ENCODE results near the gene DAND5.
"Not testable (repeated sequence)": the region's sequence is repeated elsewhere in the genome, so short reads cannot be mapped to it uniquely, and the experiment has no call there.

DAND5 gene

GRCh38 chr19:12946092-12946721 lies 23.2 kb upstream of the DAND5 start:
- DNase-seq = peak; percentile 73

DNA sequence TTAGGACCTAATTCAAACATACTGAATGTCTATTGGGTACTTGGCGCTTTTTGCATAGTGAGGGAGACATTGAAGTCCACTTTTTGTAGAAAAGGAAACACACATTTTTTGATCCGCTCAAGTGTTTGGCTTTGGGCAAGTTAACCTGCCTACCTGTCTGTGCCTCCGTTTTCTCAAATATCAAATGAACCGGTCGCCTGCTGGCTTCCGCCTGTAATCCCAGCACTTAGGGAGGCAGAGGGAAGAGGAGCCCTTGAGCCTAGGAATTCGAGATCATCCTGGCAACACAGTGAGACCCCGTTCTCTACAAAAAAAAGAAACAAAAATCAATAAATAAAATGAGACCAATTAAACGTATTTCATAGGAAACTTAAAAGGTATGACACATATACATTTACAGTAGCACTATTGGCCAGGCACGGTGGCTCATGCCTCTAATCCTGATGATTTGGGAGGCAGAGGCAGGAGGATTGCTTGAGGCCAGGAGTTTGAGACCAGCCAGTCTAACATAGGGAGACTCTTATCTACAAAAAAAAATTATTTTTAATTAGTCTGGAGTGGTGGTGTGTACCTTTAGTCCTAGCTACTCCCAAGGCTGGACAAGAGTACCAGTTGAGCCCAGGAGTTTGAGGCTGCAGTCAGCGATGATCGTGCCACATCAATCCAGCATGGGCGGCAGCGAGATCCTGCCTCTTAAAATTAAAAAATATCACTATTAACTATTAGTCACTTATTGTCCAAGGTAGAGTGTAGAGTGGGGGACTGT lies 22.5 kb upstream of the DAND5 start:
- no peak for DNase-seq

DNA sequence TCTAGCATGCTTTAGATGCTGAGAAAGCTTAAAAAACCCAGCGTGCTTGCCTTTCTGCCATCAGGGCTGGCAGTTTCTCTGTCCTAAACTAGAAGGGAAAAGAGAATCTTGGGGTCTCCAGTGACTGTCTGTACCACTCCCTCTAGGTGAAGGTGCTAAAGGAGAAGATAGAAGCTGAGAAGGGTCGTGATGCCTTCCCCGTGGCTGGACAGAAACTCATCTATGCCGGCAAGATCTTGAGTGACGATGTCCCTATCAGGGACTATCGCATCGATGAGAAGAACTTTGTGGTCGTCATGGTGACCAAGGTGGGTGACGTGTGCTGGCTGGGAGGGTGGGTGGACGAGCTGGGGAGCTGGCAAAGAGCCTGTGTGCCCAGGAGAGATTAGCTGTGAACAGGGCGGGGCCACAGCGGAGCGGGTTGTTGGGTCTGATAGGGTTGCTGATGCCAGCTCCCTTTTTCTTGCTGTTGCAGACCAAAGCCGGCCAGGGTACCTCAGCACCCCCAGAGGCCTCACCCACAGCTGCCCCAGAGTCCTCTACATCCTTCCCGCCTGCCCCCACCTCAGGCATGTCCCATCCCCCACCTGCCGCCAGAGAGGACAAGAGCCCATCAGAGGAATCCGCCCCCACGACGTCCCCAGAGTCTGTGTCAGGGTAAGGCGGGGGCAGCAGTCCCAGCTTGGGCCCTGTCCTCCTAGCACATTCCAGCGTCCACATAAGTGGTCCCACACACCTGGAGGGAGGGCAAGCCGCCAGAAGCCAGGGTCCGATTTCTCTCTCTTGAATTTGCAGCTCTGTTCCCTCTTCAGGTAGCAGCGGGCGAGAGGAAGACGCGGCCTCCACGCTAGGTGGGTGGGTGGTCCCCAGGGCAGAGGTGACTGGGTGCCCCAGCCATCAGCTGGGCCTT lies 21.4 kb upstream of the DAND5 start:
- no peak for DNase-seq

DNA sequence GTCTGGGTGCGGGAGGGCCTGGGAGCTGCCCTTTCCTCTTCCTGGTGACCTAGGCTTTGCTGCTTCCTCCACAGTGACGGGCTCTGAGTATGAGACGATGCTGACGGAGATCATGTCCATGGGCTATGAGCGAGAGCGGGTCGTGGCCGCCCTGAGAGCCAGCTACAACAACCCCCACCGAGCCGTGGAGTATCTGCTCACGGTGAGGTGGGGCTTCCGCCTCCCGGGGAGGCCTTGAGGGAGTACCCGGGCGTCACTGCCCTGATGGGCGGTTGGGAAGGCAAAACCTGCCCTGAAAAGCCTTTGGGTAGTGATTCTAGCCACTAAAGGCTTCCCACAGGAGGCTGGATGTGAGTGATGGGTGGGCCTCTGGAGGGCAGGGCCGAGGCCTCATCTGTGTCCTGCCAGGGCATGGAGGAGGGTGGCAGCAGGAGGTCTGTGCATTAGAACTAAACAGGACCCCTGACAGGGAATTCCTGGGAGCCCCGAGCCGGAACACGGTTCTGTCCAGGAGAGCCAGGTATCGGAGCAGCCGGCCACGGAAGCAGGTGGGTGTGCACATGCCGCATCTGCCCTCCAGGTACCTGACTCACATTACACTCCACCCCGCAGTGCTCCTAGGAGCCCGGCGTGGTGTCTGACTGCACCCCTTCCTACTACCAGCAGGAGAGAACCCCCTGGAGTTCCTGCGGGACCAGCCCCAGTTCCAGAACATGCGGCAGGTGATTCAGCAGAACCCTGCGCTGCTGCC lies 20.6 kb upstream of the DAND5 start:
- no peak for DNase-seq

DNA sequence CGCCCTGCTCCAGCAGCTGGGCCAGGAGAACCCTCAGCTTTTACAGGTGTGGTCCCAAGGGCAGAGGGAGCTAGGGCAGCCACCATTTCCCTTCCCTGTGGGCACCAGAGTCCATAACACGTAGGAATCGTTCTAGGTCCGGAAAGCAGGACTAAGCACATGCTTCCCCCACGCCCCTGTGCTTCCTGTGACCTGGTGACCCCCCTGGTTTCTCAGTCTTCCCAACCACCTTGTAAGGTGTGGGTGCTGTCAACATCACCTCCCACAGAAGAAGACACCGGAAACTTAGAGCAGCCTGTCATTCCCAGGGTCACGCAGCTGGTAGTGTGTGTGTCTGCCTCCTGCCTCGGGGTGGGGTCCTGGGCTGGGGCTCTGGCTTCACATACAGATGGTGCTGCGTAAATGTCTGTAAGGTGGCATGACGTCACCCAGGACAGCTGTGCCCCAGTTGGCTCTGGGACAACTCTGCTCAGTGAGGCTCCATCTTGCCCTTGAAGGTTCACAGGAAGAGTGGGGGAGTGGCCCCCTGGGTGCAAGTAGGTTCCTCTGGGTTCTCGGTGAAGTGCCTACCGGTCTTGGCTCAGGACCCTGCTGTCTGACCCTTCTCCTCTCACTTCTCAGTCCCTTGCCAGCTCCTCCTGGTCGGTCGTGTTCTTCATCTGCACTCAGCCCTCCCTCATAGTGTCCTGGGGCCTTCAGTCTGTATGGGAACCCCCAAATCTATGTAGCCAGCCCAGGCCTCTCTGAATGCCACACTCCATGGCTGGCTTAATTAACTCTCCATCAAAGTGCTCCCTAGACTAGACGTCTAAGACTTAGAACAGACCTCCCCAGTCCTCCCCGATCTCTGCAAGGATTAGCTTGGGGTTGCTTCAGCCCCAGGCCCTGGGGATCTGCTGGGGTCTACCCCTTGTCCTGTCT lies 19.8 kb upstream of the DAND5 start:
- no peak for DNase-seq

GRCh38 chr19:12952050-12952449 lies 17.3 kb upstream of the DAND5 start:
- not testable (repeated sequence) for DNase-seq

- no peak for DNase-seq
Observed at GRCh38 chr19:12952488-12953137, 16.8 kb upstream of the DAND5 start.

GRCh38 chr19:12953138-12953798 lies 16.1 kb upstream of the DAND5 start:
- DNase-seq = no peak

- DNase-seq = no peak
Observed at GRCh38 chr19:12953799-12954611, 15.4 kb upstream of the DAND5 start.

DNA sequence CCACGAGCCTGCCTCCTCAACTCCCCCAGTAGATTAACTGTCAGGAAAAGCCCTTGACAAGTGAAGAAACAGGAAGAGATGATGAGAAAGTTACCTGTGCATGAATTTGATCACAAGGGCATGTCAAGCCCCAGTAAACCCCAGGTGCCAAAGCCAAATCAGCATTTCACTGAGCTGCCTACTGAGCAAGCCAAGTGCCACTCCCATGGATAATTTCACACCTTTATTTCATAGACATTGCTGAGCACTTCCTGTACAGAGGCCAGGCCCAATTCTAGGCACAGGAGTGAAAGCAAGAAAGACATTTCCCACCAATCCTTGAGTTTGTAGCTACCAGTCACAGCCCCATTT lies 14.8 kb upstream of the DAND5 start:
- DNase-seq = no peak

DNA sequence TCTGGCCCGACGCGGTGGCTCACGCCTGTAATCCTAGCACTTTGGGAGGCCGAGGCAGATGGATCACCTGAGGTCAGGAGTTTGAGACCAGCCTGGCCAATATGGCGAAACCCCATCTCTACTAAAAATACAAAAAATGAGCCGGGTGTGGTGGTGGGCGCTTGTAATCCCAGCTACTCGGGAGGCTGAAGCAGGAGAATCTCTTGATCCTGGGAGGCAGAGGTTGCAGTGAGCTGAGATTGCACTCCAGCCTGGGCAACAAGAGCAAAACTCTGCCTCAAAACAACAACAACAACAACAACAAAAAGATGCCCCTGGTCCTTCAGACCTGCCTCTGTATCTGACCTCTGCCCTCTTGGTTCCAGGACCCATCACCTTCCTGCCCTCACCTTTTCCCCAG lies 13.8 kb upstream of the DAND5 start:
- DNase-seq = not testable (repeated sequence)

- no peak for DNase-seq
Observed at GRCh38 chr19:12955996-12956395, 13.4 kb upstream of the DAND5 start.

DNA sequence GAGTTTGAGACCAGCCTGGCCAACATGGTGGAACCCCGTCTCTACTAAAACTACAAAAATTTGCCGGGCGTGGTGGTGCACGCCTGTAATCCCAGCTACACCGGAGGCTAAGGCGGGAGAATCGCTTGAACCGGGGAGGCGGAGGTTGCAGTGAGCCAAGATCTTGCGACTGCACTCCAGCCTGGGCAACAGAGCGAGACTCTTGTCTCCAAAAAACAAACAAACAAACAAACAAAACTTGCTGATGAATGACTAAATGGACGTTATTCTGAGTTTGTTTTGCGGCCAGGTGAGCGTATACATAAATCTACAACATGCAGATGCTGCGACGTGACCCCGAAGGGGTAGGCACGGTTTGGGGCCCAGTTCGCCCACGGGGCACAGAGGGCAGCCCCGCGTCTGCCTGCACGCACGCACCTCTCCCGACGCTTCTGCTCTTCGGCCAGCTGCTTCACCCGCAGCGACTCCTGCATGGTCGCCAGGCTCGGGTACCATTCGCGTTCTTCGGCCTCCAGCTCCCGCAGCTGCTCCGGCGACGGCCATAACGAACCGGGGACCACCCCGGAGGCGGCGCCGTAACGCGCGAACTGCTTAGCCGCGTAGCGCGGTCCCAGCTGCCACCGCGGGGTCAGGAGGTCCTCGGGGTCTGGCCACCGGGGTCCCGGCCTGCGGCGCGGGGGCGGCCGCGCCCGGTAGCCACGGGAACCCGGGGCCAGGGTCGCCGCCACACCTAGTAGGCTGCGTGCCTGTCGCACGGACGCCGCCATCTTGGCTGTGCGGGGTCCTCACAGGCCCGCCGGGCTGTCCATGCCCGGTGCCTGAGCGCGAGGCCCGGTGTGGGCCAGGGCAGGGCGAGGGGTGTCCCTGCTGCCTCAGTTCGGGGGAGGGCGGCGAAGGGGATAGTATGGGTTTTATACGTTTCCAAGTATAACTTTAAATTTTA lies 12.7 kb upstream of the DAND5 start, which contains the start of gene GADD45GIP1:
Gene GADD45GIP1 (minus strand): TSS at position 778 of the 943 bp plus-strand sequence. CDS start 11 bp downstream, at position 767.
- peak; percentile 90 for DNase-seq

DNA sequence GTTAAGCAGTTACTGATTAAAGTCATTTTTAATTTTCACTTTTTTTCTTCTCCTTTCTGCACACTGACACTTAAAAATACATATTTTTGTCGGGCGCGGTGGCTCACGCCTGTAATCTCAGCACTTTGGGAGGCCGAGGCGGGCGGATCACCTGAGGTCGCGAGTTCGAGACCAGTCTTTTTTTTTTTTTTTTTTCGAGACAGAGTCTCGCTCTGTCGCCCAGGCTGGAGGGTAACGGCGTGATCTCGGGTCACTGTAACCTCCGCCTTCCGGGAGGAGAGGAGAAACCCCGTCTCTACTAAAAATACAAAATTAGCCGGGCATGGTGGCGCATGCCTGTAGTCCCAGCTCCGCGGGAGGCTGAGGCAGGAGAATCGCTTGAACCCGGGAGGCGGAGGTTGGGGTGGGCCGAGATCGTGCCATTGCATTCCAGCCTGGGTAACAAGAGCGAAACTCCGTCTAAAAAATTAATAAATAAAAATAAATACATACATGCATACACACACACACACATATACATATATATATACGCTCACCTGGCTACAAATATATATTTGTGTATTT lies 11.9 kb upstream of the DAND5 start:
- not testable (repeated sequence) for DNase-seq

GRCh38 chr19:12959481-12959880 lies 9.9 kb upstream of the DAND5 start:
- no peak for DNase-seq

DNA sequence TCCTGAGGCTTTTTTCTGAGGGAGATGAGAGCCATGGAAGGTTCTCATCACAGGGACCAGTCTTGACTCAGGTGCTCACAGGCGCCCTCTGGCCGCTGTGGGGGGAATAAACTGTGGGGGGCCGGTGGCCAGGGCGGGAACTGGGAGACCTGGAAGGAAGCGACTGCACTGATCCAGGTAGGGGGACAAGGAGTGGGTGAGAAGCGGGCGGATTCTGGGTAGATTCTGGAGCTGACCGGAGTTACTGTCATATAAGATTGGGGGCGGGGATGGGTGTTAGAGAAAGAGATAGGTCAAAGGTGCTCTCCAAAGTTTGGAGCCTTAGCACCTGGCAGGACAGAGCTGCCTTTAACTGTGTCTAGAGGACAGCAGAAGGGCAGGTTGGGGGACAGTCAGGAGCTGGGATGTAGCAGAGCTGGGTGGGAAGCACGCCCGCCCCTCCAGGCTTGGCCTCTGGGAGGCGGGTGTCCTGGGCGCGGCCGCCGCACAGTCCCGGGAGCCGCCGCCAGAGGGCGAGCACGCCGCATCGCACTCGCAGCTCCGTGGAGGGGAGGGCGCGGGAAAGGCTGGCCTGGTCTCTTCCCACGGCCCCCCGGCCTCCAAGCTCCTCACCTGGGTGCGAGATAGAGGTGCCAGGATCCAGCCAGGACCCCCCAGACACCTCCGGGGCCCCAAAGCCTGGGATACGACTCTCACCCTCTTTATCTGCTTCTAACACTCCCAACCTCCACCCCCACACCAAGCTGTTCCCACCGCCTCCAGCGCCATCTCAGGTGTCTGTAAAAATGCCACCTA lies 4.2 kb upstream of the DAND5 start:
- peak; percentile 91 for DNase-seq

GRCh38 chr19:12965812-12966135 lies 3.6 kb upstream of the DAND5 start:
- DNase-seq = no peak

Data from stimulated activated CD8-positive, alpha-beta memory T cell treated with anti-CD3 and anti-CD28 coated beads, Interleukin-4, amount 100 ng/mL, for 48 hours (primary cell).